ENCODE measurements around the gene SETD1A.
A peak's percentile ranks its signal among the peaks of the same experiment; 100 is the strongest.
"Not testable (repeated sequence)": the region's sequence is repeated elsewhere in the genome, so short reads cannot be mapped to it uniquely, and the experiment has no call there.

The SETD1A gene

GRCh38 chr16:30930160-30930571 lies 27.4 kb upstream of the SETD1A start:
- no peak for DNase-seq

- DNase-seq = no peak
These were observed 26.4 kb upstream of the SETD1A start for GRCh38 chr16:30931068-30931650.

DNA sequence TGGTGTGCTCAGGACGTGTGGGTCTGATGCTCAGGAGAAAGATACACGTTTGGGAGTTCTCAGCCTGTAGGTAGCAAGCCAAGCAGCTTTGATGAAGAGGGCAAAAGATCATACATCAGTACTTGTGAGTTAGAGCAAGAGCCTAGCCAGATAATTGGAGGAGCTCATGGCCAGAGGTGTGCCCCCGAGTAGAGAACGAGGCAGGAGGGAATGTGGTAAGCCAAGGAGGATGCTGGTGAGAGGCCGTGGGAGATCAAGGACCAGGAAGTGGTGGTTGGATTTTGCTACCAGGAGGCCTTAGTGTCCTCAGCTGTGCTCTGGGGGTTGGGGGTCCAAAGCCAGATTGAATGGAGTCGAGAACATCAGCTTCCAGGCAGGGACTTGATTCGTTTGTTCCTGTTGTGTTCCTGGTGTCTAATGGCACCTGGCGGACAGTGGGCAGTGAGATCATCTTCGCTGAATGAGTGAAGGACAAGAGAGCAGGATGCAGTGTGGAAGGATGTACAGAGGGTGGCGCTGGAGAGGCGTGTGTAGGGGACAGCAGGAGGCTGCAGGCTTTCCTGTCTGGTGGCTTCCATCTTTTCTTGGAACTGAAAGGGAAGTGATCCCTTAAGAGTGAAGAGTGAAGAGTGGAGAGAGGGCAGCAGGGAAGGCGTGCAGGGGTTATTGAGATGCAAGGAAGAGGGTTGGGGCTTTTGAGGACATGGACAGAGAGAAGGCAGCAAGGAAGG lies 22.6 kb upstream of the SETD1A start:
- peak; percentile 77 to 85 (median 80) for DNase-seq

- peak in 1 of 4 experiments; percentile 16 for DNase-seq
These were observed 19.9 kb upstream of the SETD1A start for GRCh38 chr16:30937692-30938091.

GRCh38 chr16:30939571-30939970 lies 18.0 kb upstream of the SETD1A start:
- DNase-seq = not testable (repeated sequence)

GRCh38 chr16:30941600-30942425 lies 15.7 kb upstream of the SETD1A start:
- peak; percentile 82 to 91 (median 88) for DNase-seq

DNA sequence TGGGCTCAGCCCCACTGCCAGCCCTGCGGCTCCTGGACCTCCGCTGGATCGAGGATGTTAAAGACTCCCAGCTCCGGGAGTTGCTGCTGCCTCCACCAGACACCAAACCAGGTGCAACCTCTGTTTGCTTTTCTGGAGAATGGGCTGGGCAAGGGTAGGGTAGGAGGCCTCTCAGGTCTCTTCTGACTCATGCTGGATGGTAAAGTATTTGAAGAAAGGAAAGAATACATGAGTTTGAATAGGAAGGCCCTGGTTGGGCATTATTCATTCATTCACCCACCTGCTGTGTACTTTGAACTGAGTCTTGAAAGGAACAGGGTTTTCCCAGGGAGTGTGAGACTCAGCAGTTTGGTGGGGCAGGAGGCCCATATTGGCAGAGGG lies 15.1 kb upstream of the SETD1A start:
- DNase-seq = no peak

GRCh38 chr16:30944352-30944751 lies 13.2 kb upstream of the SETD1A start:
- no peak for DNase-seq

DNA sequence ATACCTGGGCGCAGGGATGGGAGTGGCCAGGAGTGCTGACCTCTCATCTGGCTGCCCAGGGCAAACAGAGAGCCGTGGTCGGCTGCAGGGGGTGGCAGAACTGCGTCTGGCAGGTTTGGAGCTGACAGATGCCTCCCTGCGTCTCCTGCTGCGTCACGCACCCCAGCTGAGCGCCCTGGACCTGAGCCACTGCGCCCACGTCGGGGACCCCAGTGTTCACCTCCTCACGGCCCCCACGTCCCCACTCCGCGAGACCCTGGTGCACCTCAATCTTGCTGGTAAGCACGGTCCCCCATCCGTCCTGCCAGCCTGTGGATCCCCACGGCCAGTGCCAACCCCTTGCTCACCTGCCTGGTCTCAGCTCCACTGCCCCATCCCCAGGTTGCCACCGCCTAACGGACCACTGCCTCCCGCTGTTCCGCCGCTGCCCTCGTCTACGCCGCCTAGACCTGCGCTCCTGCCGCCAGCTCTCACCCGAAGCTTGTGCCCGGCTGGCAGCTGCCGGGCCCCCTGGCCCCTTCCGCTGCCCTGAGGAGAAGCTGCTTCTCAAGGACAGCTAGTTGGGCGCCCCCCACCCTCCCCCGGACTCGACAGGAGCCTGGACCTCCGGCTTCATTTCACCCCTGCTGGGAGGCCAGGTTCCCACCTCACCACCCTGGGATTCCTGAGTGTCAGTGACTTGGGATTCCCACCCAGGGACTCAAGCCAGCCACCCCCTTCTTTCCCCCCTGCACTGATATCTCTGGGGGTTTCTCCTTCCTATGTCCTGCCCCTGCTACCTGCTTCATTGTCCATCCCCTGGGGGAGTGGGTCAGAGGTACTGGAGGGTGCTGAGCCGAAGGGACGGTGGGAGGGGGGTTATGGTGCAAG lies 10.6 kb upstream of the SETD1A start:
- no peak for DNase-seq

DNA sequence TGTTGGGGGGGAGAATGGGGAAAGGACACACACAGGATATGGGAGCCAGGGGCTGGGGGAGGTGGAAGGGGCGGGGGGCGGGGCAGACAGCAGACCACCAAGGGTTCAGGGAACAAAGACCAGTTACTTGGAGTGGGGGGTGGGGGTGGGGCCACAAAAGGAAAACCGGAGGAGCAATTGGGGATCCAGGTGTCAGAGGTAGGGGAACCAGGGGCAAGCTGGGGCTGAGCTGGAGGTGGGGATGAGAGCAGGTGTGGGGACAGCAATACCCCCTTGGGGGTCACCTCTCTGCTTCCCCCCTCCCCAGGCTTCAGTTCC lies 10.1 kb upstream of the SETD1A start:
- no peak for DNase-seq

DNA sequence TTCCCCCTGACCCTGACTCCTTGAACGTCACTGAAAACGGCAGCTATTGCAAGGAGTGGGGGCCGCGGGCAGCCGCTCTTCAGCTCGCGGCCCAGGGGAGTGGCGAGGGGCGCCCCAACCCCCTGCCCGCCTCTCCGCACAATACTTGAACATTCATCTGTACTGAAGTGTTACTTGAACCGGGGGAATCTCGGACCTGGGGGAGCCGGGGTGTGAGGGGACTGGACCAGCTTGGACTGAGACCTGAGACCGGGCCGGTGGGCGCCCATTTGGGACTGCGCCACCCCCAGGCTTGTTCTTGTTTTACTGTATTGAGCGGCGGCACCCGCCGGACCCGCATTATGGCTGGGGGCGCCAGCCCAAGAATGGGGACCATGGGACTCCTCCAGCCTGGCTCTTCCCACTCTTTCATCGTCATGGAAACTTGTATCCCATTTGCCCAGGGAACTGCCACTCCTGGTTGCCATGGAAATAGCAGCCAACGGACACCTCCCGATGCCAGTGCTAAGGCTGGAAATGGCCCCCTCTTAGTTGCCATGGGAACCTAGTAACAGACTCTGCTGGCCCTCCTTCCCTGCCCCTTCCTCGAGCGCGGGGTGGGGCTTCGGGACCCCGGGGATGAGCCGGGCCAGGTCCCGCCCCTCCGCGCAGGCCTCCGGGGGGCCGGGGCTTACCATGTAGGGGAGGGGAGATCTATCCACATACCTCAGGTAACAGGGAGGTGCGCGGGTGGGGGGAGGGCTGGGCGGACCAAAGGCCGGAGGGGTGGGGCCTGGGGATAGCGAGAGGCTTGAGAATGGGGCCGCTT lies 9.5 kb upstream of the SETD1A start:
- peak; percentile 67 to 79 (median 74) for DNase-seq

DNA sequence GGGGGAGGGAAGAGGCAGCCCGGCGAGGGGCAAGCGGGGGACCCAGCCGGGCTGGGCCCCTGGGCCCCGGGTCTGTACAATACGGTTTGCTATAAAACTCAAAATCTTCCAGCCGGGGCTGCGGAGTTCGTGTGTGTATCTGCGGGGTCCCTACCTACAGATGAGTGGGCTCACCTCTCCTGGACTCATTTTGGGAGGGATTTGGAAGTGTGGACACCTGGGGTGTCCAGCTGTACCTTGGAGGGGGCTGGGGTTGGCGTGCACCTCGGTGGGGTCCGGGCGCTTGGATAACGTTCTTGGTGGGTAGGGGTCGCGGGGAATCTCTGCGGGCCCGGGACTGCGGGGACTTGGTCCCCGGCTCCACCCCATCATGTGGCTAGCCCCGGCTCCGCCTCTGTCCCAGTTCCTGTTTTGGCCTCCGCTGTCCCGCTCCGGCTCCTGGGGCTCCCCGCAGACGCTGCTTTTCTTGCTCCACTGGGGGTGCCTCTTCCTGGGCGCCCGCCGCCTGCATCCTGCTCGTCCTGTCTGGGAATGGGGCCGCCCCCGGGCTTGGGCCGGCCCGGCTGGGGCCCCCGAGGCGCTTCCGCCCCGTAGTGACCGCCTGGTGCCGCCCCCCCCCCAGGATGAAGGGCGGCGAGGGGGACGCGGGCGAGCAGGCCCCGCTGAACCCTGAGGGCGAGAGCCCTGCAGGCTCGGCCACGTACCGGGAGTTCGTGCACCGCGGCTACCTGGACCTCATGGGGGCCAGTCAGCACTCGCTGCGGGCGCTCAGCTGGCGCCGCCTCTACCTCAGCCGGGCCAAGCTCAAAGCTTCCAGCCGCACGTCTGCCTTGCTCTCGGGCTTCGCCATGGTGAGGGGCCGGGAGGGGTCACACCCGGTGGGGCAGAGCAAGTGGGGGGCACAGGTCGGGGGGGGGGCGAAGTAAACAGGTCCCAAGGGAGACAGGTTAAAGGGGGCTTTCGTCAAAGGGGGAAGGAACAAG lies 8.6 kb upstream of the SETD1A start, which contains the start of gene ORAI3:
ORAI3 (plus strand) TSS at position 402 of the 983 bp plus-strand sequence; CDS start at position 624, 222 bp downstream.
- DNase-seq = peak; percentile 84 to 93 (median 91)

- peak; percentile 77 to 91 (median 88) for DNase-seq
These were observed 7.7 kb upstream of the SETD1A start for GRCh38 chr16:30949650-30950515.

- no peak for DNase-seq
These were observed 7.0 kb upstream of the SETD1A start for GRCh38 chr16:30950516-30951065.

DNA sequence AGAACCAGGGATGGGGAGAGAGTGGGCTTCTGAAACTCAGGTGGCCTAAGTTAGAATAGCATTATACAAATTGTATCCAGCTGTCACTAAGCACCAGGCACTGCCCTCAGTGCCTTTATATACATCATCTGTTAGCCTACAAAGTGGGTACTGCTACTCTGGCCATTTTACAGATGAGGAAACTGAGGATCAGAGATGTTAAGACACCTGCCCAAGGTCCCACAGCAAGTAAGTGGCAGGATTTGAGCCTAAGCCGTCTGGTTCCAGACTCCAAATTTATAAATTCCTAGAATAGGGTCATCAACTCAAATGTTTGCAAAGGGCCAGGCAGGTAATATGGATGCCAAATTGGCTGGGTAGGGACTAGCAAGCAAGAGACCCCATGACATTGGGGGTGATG lies 6.4 kb upstream of the SETD1A start:
- DNase-seq = no peak

DNA sequence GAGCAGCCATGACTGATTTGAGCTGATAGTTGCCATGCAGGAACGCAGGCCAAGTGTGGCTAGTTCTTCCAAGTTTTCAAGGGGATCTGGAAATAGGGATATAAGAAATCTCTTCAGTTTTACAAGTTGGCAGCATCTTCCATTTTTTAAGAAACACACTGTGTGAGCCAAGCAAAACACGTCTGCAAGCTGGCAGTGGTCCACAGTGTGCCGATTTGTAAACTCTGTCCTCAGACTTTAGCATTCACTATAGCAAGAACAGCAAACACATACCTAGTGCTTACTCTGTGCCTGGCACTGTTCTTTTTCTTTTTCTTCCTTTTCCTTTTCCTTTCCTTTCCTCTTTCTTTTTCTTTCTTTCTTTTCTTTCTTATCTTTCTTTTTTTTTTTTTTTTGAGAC lies 5.8 kb upstream of the SETD1A start:
- no peak for DNase-seq

DNA sequence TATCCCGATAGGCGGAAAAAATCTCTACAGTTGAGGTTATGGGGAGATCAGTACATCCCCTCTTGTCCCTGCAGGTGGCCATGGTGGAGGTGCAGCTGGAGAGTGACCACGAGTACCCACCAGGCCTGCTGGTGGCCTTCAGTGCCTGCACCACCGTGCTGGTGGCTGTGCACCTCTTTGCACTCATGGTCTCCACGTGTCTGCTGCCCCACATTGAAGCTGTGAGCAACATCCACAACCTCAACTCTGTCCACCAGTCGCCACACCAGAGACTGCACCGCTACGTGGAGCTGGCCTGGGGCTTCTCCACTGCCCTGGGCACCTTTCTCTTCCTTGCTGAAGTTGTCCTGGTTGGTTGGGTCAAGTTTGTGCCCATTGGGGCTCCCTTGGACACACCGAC lies 4.4 kb upstream of the SETD1A start:
- no peak for DNase-seq

GRCh38 chr16:30953511-30954124 lies 3.9 kb upstream of the SETD1A start:
- DNase-seq = peak; percentile 75 to 83 (median 78)

GRCh38 chr16:30954993-30955392 lies 2.6 kb upstream of the SETD1A start:
- no peak for DNase-seq
